AG04450 (cell line): ENCODE results near the gene LGALS1. TPM values are rescaled to one million over a fixed set of nuclear protein-coding genes. Genes with fewer than 3 reads are reported as not detected.
"Not testable (repeated sequence)": the region's sequence is repeated elsewhere in the genome, so short reads cannot be mapped to it uniquely, and the experiment has no call there.

Experiments
- CTCF ChIA-PET: fragments of 300-600, 350-600 bp; formaldehyde crosslinking; extraction: SDS; loops from one replicate; lab custom pipeline; 2022; ENCODE audit warnings: antibody characterized with exemption, inconsistent platforms; lab: Charles Lee
- POLR2A ChIA-PET: fragments of 350-600 bp; formaldehyde crosslinking; extraction: SDS; loops from one replicate; lab custom pipeline; 2021; ENCODE audit warnings: antibody characterized with exemption, inconsistent platforms; lab: Yijun Ruan, JAX
- DNase-seq: peaks from one replicate; pipeline ENCODE4 v3.0.0-alpha.2; 2011; ENCODE audit warnings: low read depth, low spot score
- H3K27ac ChIP-seq: one replicate; pipeline ENCODE4 v1.5.1; 2012; ENCODE audit warnings: low read depth, low read length, control low read depth
- H3K27me3 ChIP-seq: one replicate; pipeline ENCODE4 v1.6.0; 2012; ENCODE audit warnings: low read length; ENCODE audit not compliant: control insufficient read depth, insufficient read depth
- H3K4me3 ChIP-seq: 2 replicates; pipeline ENCODE4 v1.5.1; 2011; ENCODE audit warnings: mild to moderate bottlenecking, low read depth, low read length, control low read depth
- H3K9me3 ChIP-seq: 2 replicates; pipeline ENCODE4 v1.5.1; 2012; ENCODE audit warnings: low read length; ENCODE audit not compliant: control insufficient read depth, insufficient read depth
- polyA plus RNA-seq: library from polyadenylated mRNA; depleted of rRNA; stranded (reverse); fragments of >200 nt; gene quantifications from 2 replicates; pipeline ENCODE4 v1.2.3, GENCODE V29; 2011
- TF ChIP-seq, protein P1 (sequence below): IDR thresholded peaks from 2 replicates; pipeline ENCODE4 v1.5.1; 2011; ENCODE audit warnings: low read depth, low read length, control low read depth, inconsistent platforms

Gene LGALS1
- polyA plus RNA-seq, 1 experiment, result 5,926 TPM

DNA sequence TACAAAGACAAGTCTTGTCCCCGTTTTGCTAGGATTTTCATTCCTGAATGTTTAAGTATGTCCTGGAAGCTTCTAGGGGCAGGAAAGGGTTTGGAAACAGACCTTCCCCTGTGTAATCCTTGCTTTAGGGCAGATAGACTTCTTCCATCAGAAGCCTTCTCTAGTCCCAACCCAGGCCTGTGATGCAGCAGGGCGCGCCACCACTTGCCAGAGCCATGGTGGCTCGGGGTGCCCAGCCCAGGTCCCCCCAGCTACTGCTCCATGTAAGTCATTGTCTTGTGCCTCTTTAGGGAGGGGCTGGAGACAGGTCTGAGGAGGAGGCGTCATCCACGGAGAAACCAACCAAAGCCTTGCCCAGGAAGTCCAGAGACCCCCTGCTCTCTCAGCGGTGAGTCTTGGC is 15.0 kb downstream of the LGALS1 start:
- DNase-seq, result no peak
- ChIA-PET POLR2A (interaction anchor here (0.6 kb wide), 1 partner anchor 13 kb away, joined by 3 read pairs; no protein-coding TSS in a partner anchor), CTCF (no interaction called here)
- H3K27me3 ChIP-seq, result no peaks in the 10 kb centered on the region
- no peak overlapping the region for H3K27ac ChIP-seq
- H3K4me3 ChIP-seq, result no peak overlapping the region
- TF ChIP-seq, protein P1, sequence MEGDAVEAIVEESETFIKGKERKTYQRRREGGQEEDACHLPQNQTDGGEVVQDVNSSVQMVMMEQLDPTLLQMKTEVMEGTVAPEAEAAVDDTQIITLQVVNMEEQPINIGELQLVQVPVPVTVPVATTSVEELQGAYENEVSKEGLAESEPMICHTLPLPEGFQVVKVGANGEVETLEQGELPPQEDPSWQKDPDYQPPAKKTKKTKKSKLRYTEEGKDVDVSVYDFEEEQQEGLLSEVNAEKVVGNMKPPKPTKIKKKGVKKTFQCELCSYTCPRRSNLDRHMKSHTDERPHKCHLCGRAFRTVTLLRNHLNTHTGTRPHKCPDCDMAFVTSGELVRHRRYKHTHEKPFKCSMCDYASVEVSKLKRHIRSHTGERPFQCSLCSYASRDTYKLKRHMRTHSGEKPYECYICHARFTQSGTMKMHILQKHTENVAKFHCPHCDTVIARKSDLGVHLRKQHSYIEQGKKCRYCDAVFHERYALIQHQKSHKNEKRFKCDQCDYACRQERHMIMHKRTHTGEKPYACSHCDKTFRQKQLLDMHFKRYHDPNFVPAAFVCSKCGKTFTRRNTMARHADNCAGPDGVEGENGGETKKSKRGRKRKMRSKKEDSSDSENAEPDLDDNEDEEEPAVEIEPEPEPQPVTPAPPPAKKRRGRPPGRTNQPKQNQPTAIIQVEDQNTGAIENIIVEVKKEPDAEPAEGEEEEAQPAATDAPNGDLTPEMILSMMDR, result no peak
- H3K9me3 ChIP-seq, result no peaks in the 10 kb centered on the region; the same call in 1 of the 2 replicates

DNA sequence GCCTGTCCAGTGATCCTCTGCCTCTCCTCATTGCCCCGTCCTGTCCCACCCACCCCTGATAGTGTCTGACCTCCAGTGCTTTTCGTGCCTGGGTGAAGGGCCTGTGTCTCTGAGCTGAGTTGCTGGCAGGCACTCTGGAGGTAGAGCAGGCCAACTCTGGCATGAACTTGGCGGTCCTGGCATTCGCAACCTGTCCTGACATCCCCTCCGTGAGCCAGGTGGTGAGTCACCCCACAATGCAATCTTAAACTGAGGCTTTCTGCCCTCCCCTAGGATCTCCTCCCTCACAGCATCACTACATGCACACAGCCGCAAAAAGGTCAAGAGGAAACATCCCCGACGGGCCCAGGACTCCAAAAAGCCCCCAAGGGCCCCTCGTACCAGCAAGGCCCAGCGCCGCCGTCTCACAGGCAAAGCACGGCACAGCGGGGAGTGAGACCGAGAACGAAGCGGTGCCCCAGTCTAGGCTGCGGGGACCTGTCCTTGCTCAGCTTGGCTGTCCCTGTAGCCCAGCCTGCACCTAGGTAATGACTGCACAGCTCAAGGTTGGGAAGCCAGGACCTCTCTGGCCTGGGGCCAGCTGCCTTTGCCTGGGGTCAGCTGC is 15.6 kb downstream of the LGALS1 start:
- POLR2A ChIA-PET, result no interaction called here
- TF ChIP-seq, protein P1, result no peak
- H3K27ac ChIP-seq, result no peak overlapping the region
- CTCF ChIA-PET, result no interaction called here
- no peaks in the 10 kb centered on the region; the same call in 1 of the 2 replicates for H3K9me3 ChIP-seq
- no peak for DNase-seq
- H3K27me3 ChIP-seq, result no peaks in the 10 kb centered on the region
- no peak overlapping the region for H3K4me3 ChIP-seq

DNA sequence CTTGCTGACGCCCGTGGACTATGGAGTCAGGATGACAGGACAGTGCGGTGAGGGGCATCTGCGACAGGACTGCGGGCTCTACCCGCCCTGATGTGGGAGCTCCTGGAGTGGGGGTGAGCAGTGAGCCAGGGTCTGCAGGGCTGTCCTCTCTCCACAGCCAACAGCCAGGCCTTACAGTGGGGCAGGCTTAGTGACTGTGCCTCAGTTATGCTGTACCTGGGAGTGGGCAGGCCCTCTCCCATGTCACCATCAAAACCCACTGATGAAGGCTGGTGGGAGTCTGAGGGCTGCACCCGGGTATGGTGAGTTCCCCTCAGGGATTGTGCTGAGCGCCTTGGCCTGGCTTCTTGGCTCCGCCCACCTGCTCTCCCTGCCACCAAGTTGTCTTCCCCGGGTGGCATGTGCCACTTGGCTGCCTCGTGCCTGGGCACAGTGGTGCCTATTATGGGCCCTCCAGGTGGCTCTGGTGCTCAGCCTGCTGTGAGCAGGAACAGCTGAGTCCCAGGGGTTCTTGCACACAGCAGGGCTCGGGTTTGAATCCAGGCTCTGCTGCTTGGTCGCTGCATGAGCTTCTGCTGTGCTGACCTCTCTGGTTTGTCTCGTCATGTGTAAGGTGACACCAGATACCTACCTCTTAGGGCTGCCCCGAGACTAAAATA is 17.3 kb downstream of the LGALS1 start:
- TF ChIP-seq, protein P1, result no peak
- DNase-seq, result no peak
- H3K4me3 ChIP-seq, result no peak overlapping the region
- no peak overlapping the region for H3K27ac ChIP-seq
- no peaks in the 10 kb centered on the region for H3K27me3 ChIP-seq
- CTCF ChIA-PET, result no interaction called here
- POLR2A ChIA-PET, result interaction anchor here (1.3 kb wide), 1 partner anchor 9 kb away, joined by 3 read pairs; no protein-coding TSS in a partner anchor
- H3K9me3 ChIP-seq, result no peaks in the 10 kb centered on the region; the same call in 1 of the 2 replicates

DNA sequence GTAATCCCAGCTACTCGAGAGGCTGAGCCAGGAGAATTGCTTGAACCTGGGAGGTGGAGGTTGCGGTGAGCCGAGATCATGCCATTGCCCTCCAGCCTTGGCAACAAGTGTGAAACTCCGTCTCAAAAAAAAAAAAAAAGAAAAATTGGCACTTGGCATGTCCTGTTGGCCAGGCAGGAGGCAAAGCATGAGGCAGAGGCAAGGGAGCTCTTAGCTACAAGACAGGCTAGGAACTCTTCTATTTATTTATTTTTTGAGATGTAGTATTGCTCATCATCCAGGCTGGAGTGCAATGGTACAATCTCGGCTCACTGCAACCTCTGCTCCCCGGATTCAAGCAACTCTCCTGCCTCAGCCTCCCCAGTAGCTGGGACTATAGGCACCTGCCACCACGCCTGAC is 18.7 kb downstream of the LGALS1 start:
- ChIA-PET POLR2A (interaction anchor here (0.6 to 1.3 kb wide), 3 partner anchors 11 to 44 kb away, joined by 3 to 17 read pairs (median 3); partner anchors contain the start of gene LGALS1), CTCF (interaction anchor here (0.8 to 0.9 kb wide), 2 partner anchors 51 to 70 kb away, joined by 3 to 7 read pairs; no protein-coding TSS in a partner anchor)
- H3K27me3 ChIP-seq, H3K4me3 ChIP-seq, DNase-seq, H3K9me3 ChIP-seq, H3K27ac ChIP-seq: not testable (repeated sequence)

DNA sequence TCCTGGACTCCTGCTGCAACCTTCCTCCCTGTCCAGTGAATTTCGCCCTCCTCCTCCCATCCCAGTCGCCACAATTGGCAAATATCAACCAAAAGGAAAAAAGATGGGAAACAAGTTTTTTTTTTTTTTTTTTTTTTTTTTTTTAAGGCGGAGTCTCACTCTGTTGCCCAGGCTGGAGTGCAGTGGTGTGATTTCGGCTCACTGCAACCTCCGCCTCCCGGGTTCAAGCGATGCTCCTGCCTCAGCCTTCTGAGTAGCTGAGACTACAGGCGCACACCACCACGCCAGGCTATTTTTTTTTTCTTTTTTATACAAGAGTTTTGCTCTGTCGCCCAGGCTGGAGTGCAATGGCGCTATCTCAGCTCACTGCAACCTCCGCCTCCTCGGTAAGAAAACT is 20.8 kb downstream of the LGALS1 start:
- POLR2A ChIA-PET, result interaction anchor here (1.0 kb wide), 1 partner anchor 16 kb away, joined by 3 read pairs; no protein-coding TSS in a partner anchor
- peak overlapping the region; percentile 48 for H3K4me3 ChIP-seq
- CTCF ChIA-PET, result interaction anchor here (0.5 to 1.7 kb wide), 8 partner anchors 13 to 95 kb away, joined by 4 to 22 read pairs (median 6); no protein-coding TSS in a partner anchor
- H3K27ac ChIP-seq, DNase-seq, H3K9me3 ChIP-seq, H3K27me3 ChIP-seq: not testable (repeated sequence)
